HG02642 (cell line): ENCODE data around the gene RASGRF1.
A peak's percentile ranks its signal among the peaks of the same experiment; 100 is the strongest.

Experiments
- ATAC-seq: cut with Tn5 transposase; IDR thresholded peaks from one replicate; pipeline ENCODE4 v1.9.1; 2021; ENCODE audit warnings: mild to moderate bottlenecking; ENCODE audit not compliant: unreplicated experiment, poor library complexity

The RASGRF1 gene

GRCh38 chr15:78969687-78970349 lies 120.8 kb downstream of the RASGRF1 start:
- no peak for ATAC-seq

DNA sequence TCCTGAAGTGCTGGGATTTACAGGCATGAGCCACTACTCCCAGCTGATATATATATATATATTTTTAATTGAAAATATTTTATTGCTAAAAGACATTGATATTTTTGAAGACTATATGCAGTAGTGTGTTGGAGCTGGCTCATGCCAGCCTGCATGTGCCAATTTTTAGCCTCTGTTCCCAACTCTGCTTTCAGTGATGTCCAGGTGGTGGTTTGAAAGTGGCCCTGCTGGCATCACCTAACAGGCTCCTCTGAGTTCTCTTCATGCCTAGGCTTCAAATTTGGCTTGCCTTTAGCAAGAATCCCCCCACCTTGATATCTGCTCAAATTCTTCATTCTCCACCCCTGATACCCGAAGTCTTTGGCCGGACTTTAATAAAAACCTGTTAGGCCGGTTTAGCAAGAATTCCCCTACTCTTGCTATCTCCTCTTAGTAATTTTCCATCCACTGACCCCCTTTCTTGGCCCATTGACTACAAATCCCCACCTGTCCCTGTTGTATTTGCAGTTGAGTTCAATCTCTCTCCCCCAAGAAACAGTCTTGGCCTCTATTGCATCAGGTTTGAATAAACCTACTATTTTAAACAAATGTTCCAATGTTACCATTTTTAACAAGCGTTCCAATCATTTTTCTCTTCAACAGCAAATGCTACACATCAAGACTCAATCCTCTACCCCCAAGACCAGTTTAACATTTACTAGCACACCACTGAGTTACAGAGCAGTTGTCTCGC lies 121.9 kb downstream of the RASGRF1 start:
- ATAC-seq, result no peak

GRCh38 chr15:78968114-78968513 lies 122.5 kb downstream of the RASGRF1 start:
- ATAC-seq, result no peak

DNA sequence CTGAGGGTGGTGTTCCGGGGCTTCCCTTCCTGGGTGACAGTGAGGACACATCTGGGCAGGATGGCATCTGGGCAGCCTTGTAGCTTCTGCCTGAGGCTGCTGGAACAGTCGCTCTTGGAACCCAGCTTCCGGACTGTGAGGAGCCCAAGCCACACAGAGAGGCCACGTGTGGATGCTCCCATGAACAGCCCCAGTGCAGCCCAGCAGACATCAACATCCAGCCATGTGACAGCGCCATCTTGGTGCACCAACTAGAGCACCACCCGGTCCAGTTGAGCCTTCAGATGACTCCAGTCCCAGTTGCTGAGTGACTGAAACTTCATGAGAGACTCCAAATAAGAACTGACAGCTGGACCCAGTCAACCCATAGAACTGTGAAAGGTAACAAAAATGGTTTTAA lies 130.3 kb downstream of the RASGRF1 start:
- ATAC-seq, result no peak

GRCh38 chr15:78959360-78959759 lies 131.2 kb downstream of the RASGRF1 start:
- ATAC-seq, result no peak

DNA sequence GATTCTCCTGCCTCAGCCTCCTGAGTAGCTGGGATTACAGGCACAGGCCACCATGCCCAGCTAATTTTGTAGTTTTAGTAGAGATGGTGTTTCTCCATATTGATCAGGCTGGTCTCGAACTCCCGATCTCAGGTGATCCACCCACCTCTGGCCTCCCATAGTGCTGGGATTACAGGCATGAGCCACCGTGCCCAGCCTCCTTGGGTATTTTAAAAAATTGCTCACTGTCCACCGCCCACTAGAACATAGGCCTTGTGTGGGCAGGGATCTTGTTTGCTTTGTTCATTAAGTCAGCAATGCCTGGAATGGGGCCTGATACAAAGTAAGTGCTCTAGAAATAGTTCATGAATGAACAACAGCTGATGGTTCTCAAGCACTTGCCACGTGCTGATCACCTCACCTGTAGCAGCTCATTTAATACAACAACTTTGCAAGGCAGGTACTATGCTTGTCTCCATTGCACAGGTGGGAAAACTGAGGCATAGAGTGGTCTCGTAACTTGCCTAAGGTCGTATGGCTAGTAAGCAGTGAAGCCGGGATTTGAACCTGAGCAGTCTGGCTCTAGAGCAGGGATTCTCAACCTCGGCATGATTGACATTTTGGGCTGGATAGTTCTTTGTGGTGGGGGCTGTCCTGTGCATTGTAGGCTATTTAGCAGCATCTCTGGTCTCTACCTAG lies 133.0 kb downstream of the RASGRF1 start:
- no peak for ATAC-seq

- no peak for ATAC-seq
These were observed 133.6 kb downstream of the RASGRF1 start for GRCh38 chr15:78956937-78957336.

GRCh38 chr15:78955355-78955754 lies 135.2 kb downstream of the RASGRF1 start:
- ATAC-seq, result no peak

- no peak for ATAC-seq
These were observed 138.7 kb downstream of the RASGRF1 start for GRCh38 chr15:78951841-78952238.

DNA sequence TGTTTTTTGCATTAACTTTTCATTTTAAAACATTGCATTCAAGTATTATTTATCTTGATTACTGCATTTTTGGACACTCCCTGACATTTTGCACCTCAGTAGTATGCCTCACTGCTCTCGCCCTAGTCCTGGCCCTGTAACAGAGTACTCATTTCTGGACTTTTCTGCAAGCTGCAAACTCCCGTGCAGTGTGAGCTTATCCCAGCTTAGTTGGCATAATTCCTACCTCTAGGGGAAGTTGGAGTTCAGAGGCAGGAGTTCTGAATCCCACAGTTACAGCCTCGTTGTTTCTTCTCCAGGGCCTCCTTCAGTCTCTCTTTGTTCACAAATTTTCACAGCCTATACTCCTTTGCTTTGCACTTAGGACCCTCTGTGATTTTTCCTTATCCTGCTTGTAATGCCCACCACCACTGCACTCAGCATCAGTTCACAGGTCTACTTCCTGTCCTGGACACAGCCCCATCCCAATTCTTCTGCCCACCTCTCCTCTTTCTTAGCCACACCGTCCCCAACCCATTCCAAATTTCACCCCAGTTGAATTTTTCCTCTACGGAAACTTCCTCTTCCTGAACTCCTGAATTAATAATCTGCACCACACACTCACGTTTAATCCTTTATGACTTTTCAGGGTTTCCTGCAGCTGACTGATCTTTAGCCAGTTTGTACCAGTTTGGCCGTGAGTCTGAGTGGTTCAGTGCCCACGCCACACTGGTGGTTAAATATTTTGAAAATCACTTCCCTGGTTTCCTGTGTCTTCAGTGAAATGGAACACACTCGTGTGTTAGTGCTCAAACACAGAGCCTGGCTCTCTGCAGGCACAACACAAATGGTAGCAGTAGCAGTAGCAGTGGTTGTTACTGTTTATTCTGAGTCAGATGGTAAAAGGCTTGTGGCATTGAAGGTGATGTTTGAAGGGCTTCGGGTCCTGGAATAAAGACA lies 139.4 kb downstream of the RASGRF1 start:
- no peak for ATAC-seq

- no peak for ATAC-seq
These were observed 140.2 kb downstream of the RASGRF1 start for GRCh38 chr15:78950343-78950742.

GRCh38 chr15:78949461-78949860 lies 141.1 kb downstream of the RASGRF1 start:
- no peak for ATAC-seq

DNA sequence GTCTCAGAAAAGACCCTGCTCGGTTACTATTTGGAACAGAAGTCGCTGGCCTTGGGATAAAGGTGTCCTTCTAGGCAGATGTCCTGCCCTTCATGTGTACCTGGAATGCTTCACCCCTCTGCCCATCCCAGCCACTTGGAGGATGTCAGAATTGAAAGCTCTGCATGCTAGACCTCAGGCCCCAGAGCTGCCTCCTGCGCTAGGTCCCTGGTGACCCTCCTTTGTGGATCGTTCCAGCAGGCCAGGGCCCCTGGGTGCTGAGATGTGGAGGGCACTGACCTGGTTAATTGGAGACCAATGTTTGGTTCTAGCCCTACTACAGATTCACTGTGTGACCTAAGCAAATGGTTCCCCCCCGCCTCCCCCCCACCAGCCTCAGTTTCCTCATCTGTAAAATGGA lies 143.1 kb downstream of the RASGRF1 start:
- ATAC-seq, result no peak

DNA sequence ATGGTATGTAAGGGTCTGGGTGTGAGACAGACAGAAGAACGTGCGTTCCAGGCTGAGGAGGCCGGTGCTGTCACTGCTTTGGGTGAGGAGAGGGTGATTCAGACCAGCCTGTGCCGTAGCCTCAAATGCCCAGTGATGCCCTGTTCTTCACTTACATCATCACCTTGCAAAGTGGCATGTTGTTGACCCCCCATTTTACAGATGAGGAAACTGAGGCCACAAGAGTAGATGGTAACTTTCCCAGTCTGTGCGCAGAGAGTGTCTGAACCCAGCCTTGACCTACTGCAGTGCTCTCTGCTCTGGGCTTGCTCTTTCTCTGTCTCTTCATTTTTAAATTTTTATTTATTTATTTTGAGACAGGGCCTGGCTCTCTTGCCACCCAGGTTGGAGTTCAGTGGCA lies 144.1 kb downstream of the RASGRF1 start:
- ATAC-seq, result no peak

DNA sequence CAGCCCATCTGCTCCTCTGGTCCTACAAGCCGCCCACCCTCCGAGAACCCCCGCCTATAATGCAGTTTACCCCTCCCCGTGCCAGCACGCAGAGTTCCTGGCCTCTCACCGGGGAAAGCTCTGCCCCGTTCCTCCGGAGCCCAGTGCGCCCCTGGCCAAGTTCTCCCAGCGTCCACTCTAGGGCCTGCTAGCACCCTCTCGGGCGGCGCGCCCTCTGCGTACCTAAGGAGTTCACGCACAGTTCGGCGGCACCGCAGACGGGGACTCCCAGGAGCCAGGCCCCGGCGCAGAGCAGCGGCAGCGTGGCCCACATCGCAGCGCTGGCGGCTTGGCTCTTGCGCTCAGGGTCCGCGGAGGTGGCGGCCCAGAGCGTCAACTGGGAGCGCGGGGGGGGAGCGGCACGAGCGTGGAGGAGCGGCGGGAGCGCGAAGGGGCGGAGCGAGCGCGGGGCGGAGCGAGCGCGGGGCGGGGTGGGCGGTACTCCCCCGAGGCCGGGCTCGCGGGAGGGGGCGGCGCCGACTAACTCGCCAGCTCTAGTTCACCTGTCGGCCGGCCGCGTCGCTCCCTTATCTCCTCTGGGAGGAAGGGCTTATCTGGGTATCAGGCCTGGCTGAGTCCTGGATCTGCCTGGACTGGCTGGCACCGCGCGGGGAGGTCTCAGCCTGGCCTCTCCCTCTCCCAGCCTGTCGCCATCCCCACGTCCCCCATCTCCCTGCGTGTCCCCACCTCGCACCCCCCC lies 145.7 kb downstream of the RASGRF1 start, which contains the start of gene CTSH:
Gene CTSH, minus strand, starts transcription at position 378 of the 739 bp plus-strand sequence. Its CDS starts 65 bp downstream, at position 313.
- ATAC-seq, result peak; percentile 76

DNA sequence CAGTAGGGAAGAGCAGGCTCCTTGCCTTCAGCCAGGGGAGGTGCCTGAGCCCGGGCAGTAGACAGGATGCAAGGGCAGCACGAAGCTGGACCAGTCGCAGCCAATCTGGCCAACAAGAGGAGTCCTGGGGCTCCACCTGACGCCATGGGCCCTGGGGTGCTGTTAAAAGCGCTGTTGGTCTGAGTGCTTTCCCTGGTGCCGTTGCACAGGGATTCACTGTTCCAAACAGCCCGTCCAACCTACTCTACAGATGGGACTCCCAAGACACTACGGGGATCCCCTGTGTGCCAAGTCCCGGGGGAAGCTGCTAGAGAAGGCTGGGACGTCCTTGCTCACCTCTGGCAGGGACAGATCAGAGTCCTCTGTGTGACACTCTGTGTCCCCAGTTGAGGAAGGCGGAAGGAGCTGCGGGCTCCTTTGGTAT lies 146.4 kb downstream of the RASGRF1 start:
- ATAC-seq, result peak; percentile 31

GRCh38 chr15:78943692-78944091 lies 146.9 kb downstream of the RASGRF1 start:
- peak; percentile 1 for ATAC-seq

DNA sequence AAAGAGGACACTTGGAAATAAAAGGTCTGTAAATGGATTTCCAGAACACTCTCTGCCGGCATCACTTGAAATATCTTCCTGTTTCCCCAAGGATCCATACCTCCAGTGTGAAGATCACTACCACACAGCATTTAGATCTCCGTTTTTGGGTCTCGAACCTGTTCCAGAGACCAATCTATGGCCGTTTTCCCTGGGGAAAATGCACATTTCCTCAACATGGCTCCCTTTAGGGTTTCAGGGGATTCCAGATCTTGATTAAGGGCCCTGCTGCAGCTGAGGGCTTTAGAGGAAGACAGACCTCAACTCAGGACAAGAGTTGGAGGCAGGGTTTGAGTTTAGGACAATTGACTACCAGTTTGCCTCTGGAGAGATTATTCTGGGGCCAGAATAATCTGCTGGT lies 147.8 kb downstream of the RASGRF1 start:
- no peak for ATAC-seq

DNA sequence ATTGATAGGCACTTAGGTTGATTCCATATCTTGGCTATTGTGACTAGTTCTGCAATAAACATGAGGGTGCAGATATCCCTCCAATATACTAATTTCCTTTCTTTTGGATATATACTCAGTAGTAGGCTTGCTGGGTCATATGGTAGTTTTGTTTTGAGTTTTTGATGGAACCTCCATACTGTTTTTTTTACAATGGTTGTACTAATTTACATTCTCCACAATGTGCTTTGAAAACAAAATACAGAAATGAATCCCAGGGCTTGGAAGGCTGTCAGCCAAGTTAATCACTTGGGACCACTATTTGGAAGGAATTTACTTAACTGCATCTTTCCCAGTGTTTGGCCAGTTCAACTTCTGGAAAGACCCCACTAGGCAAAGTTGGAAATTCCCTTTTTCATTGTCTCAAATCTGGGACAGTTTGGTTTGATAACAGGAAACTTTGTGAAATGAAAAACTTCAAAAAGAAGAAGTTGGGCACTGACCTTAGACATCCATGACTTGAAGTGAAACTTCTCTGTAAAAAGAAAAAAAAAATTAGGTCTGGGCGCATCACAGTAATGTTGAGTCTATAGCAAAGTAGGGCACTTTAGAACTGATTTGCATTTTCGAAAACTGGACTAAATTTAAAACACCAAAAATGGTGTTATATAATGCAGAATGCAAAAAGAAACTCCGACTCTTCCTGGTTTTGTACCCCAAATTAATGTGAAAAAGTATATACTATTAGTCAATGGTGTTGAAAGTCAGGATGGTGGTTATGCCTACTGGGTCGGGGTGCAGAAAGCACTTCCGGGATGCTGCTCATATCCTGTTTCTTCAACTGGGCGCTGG lies 151.7 kb downstream of the RASGRF1 start:
- ATAC-seq, result peak; percentile 57
